Neural progenitor cell (in vitro differentiated cells): Measurements from ENCODE around the gene SYT1. TPM values are rescaled to one million over a fixed set of nuclear protein-coding genes. Genes with fewer than 3 reads are reported as not detected.

Source experiments
- DNase-seq: peaks from one replicate; pipeline ENCODE4 v3.0.0-alpha.2; 2016; ENCODE audit warnings: low spot score
- H2AFZ ChIP-seq: fragments of 200-600 bp; sonication (generic); replicated peaks from 2 replicates; pipeline ENCODE4 v1.6.1; 2016; ENCODE audit warnings: antibody characterized with exemption
- H3F3A ChIP-seq: fragments of 200-600 bp; sonication (generic); 2 replicates; pipeline ENCODE4 v1.6.1; 2016; ENCODE audit warnings: antibody characterized with exemption, low read depth
- H3K27ac ChIP-seq: fragments of 200-600 bp; sonication (generic); 2 replicates; pipeline ENCODE4 v1.5.1; 2016; ENCODE audit warnings: mild to moderate bottlenecking
- H3K27me3 ChIP-seq: fragments of 200-600 bp; sonication (generic); 2 replicates; pipeline ENCODE4 v1.6.1; 2016; ENCODE audit warnings: mild to moderate bottlenecking, moderate library complexity
- H3K36me3 ChIP-seq: fragments of 200-600 bp; sonication (generic); 2 replicates; pipeline ENCODE4 v1.5.1; 2016
- H3K4me1 ChIP-seq: fragments of 200-600 bp; sonication (generic); 2 replicates; pipeline ENCODE4 v1.6.1; 2016; ENCODE audit warnings: mixed run types
- H3K4me2 ChIP-seq: fragments of 200-600 bp; sonication (generic); 2 replicates; pipeline ENCODE4 v1.6.1; 2016
- H3K4me3 ChIP-seq: fragments of 200-600 bp; sonication (generic); 2 replicates; pipeline ENCODE4 v1.5.1; 2016
- H3K79me2 ChIP-seq: fragments of 200-600 bp; sonication (generic); 2 replicates; pipeline ENCODE4 v1.6.1; 2016; ENCODE audit warnings: low read depth
- H3K9ac ChIP-seq: fragments of 200-600 bp; sonication (generic); 2 replicates; pipeline ENCODE4 v1.6.1; 2016
- H3K9me3 ChIP-seq: fragments of 200-600 bp; sonication (generic); 2 replicates; pipeline ENCODE4 v1.5.1; 2016; ENCODE audit warnings: low read depth
- H4K20me1 ChIP-seq: fragments of 200-600 bp; sonication (generic); 2 replicates; pipeline ENCODE4 v1.6.1; 2016; ENCODE audit warnings: low read depth
- H3K27ac Mint-ChIP-seq: 3 replicates; pipeline ENCODE4 v1.8.0; 2021; ENCODE audit warnings: mixed read lengths
- H3K27me3 Mint-ChIP-seq: 2 replicates; pipeline ENCODE4 v1.8.0; 2022; ENCODE audit warnings: low read depth, mild to moderate bottlenecking, inconsistent platforms, moderate library complexity, mixed read lengths; ENCODE audit not compliant: insufficient read depth
- H3K36me3 Mint-ChIP-seq: 3 replicates; pipeline ENCODE4 v1.8.0; 2021; ENCODE audit warnings: mixed read lengths
- H3K4me1 Mint-ChIP-seq: 3 replicates; pipeline ENCODE4 v1.8.0; 2021; ENCODE audit warnings: mixed read lengths
- H3K4me3 Mint-ChIP-seq: 3 replicates; pipeline ENCODE4 v1.8.0; 2021; ENCODE audit warnings: mild to moderate bottlenecking, moderate library complexity, mixed read lengths
- H3K9me3 Mint-ChIP-seq: 3 replicates; pipeline ENCODE4 v1.8.0; 2020; ENCODE audit warnings: mixed read lengths
- CTCF ChIP-seq: fragments of 200-600 bp; sonication (generic); IDR thresholded peaks from 2 replicates; pipeline ENCODE4 v1.5.1; 2017; ENCODE audit warnings: antibody characterized with exemption, mild to moderate bottlenecking
- EZH2 ChIP-seq: fragments of 200-600 bp; sonication (generic); IDR thresholded peaks from 2 replicates; pipeline ENCODE4 v1.6.1; 2017; ENCODE audit warnings: antibody characterized with exemption, mild to moderate bottlenecking, moderate library complexity
- EZH2phosphoT487 ChIP-seq: fragments of 200-600 bp; sonication (generic); IDR thresholded peaks from 2 replicates; pipeline ENCODE4 v1.6.1; 2017; ENCODE audit warnings: antibody characterized with exemption
- total RNA-seq: library from RNA; depleted of rRNA; stranded (reverse); fragments of >200 nt; gene quantifications from 2 replicates; pipeline ENCODE4 v1.2.3, GENCODE V29; 2015; ENCODE audit warnings: low replicate concordance

The SYT1 gene
- total RNA-seq, 1 donor from 2014 or later: 36.9 TPM

- Mint-ChIP-seq H3K27ac (no peak overlapping the region), H3K9me3 (no peaks in the 10 kb centered on the region), H3K4me1 (no peaks in the 10 kb centered on the region), H3K4me3 (no peak overlapping the region), H3K27me3 (no peaks in the 10 kb centered on the region), H3K36me3 (no peaks in the 10 kb centered on the region)
- Histone ChIP-seq H3K36me3 (no peaks in the 10 kb centered on the region), H3K4me2 (no peak overlapping the region), H3K4me3 (no peak overlapping the region), H4K20me1 (no peaks in the 10 kb centered on the region), H3F3A (no peaks in the 10 kb centered on the region), H3K9me3 (no peaks in the 10 kb centered on the region), H3K9ac (no peak overlapping the region), H3K4me1 (no peaks in the 10 kb centered on the region), H2AFZ (no peak overlapping the region), H3K27me3 (no peaks in the 10 kb centered on the region), H3K27ac (no peak overlapping the region), H3K79me2 (no peaks in the 10 kb centered on the region)
- DNase-seq: no peak
- TF ChIP-seq EZH2phosphoT487 (no peak), EZH2 (no peak), CTCF (no peak)
Observed at GRCh38 chr12:79388011-79388410, 523.4 kb downstream of the SYT1 start.

GRCh38 chr12:79393842-79394241, 529.3 kb downstream of the SYT1 start:
- Histone ChIP-seq H3K9ac (no peak overlapping the region), H3K4me2 (no peak overlapping the region), H3K4me3 (no peak overlapping the region), H3K27me3 (no peaks in the 10 kb centered on the region), H3F3A (no peaks in the 10 kb centered on the region), H3K9me3 (no peaks in the 10 kb centered on the region), H4K20me1 (no peaks in the 10 kb centered on the region), H3K36me3 (no peaks in the 10 kb centered on the region), H3K79me2 (no peaks in the 10 kb centered on the region), H2AFZ (no peak overlapping the region), H3K27ac (no peak overlapping the region), H3K4me1 (no peaks in the 10 kb centered on the region)
- no peak for DNase-seq
- Mint-ChIP-seq H3K9me3 (no peaks in the 10 kb centered on the region), H3K27me3 (no peaks in the 10 kb centered on the region), H3K36me3 (no peaks in the 10 kb centered on the region), H3K4me1 (no peaks in the 10 kb centered on the region), H3K4me3 (no peak overlapping the region), H3K27ac (no peak overlapping the region)
- TF ChIP-seq EZH2phosphoT487 (no peak), EZH2 (no peak), CTCF (no peak)

GRCh38 chr12:79397609-79398008, 533.0 kb downstream of the SYT1 start:
- Mint-ChIP-seq H3K4me1 (peaks cover 4% of the 10 kb centered on the region), H3K27me3 (no peaks in the 10 kb centered on the region), H3K9me3 (no peaks in the 10 kb centered on the region), H3K27ac (no peak overlapping the region), H3K36me3 (no peaks in the 10 kb centered on the region), H3K4me3 (no peak overlapping the region)
- no peaks in the 10 kb centered on the region for H3K79me2 ChIP-seq
- H2AFZ ChIP-seq: no peak overlapping the region
- DNase-seq: no peak
- H3K27me3 ChIP-seq: no peaks in the 10 kb centered on the region
- no peak overlapping the region for H3K27ac ChIP-seq
- H3K4me3 ChIP-seq: no peak overlapping the region
- TF ChIP-seq EZH2phosphoT487 (no peak), CTCF (no peak), EZH2 (no peak)
- H3K9me3 ChIP-seq: no peaks in the 10 kb centered on the region
- no peak overlapping the region for H3K4me2 ChIP-seq
- H4K20me1 ChIP-seq: no peaks in the 10 kb centered on the region
- H3K9ac ChIP-seq: no peak overlapping the region
- no peaks in the 10 kb centered on the region for H3K36me3 ChIP-seq
- H3K4me1 ChIP-seq: peaks cover 12% of the 10 kb centered on the region
- H3F3A ChIP-seq: peaks cover 12% of the 10 kb centered on the region

DNA sequence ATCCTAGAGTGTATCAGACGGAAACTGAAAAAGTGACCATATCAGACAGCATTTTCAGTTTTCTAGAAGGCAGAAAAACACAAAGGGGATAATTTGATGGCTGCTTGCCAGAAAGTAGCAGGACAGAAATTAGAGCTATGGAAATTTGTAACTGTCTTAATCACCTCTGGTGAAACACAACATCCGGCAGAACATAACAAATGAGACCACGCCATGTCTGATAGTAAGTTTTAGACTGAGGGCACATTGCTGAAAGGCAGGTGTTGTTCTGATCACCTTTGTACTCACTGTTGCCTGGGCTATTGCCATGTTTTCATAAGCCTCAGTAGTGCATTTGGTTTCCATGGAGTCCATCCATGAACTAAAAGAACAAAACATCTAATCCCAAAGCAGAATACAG, 535.9 kb downstream of the SYT1 start:
- H2AFZ ChIP-seq: no peak overlapping the region
- Mint-ChIP-seq H3K27me3 (no peaks in the 10 kb centered on the region), H3K27ac (no peak overlapping the region), H3K9me3 (no peaks in the 10 kb centered on the region), H3K4me1 (peaks cover 5% of the 10 kb centered on the region), H3K4me3 (no peak overlapping the region), H3K36me3 (no peaks in the 10 kb centered on the region)
- DNase-seq: no peak
- no peak overlapping the region for H3K9ac ChIP-seq
- no peak overlapping the region for H3K27ac ChIP-seq
- peaks cover 12% of the 10 kb centered on the region for H3F3A ChIP-seq
- no peaks in the 10 kb centered on the region for H3K9me3 ChIP-seq
- no peaks in the 10 kb centered on the region for H3K36me3 ChIP-seq
- peaks cover 21% of the 10 kb centered on the region for H3K4me1 ChIP-seq
- no peaks in the 10 kb centered on the region for H4K20me1 ChIP-seq
- H3K4me3 ChIP-seq: no peak overlapping the region
- H3K4me2 ChIP-seq: no peak overlapping the region
- TF ChIP-seq EZH2phosphoT487: no peak
- TF ChIP-seq EZH2: no peak
- no peak for TF ChIP-seq CTCF
- no peaks in the 10 kb centered on the region for H3K79me2 ChIP-seq
- H3K27me3 ChIP-seq: no peaks in the 10 kb centered on the region
